Heart left ventricle (tissue), 13 donors: Measurements from ENCODE around the gene ARL5C.

Experiments used
- CTCF ChIP-seq, 12 donors: fragments of 200-600 bp; sonication (generic) in 4 of 12; IDR thresholded peaks; one replicate each; pipeline versions ENCODE4 v1.5.0 to v1.8.0; 2018 to 2022; ENCODE audit warnings: antibody characterized with exemption in 12 of 12, mild to moderate bottlenecking in 5 of 12
- POLR2A ChIP-seq, 2 donors: fragments of 450-650 bp; IDR thresholded peaks; one replicate each; pipeline ENCODE4 v1.6.1; 2017; ENCODE audit warnings: antibody characterized with exemption in 2 of 2, mild to moderate bottlenecking in 2 of 2, moderate library complexity in 2 of 2
- donor health status: ischemic (EF 13 %, LVEDD 7.1; RV severe dilation, severe dysfunction).
- donor health status: DM: no; HTN: yes; CAD: no.
- donor health status: DM: no; HTN: no; CAD: no.
- donor health status: ischemic (EF 25% LVEDD 6.9; RV normal size, moderate dysfunction).
- donor health status: ischemic (EF 25% LVEDD 5.7; RV mildly dilated, moderate dysfunction).
- donor health status: ischemic (EF 35%, LVEDD 5.7; RV mildly dilated, moderate dysfunction).
- donor health status: nonischemic (EF 11% LVEDD 7.7; RV severe dilation, severe dysfunction).
- donor health status: DM: yes; HTN: yes; CAD: no.
- donor health status: PGD.
- donor health status: ischemic (EF 29% LVEDD 5.4; RV normal size, mild dysfunction).
- donor health status: nonischemic (EF 23%, LVEDD 6.1; RV moderate dilation, normal function).

- no peak for TF ChIP-seq CTCF (IDR thresholded peaks at IDR 0.05)
- TF ChIP-seq POLR2A (IDR thresholded peaks at IDR 0.05): no peak
Observed at GRCh38 chr17:39134878-39135277, 31.1 kb downstream of the ARL5C start.
